HUES6 (cell line): Measurements from ENCODE around the gene NT5C1B.

Experiments used
- H3K27ac ChIP-seq: 2 replicates; pipeline ENCODE4 v1.7.0; 2013; ENCODE audit warnings: low read depth, mild to moderate bottlenecking, low read length, inconsistent platforms
- H3K27me3 ChIP-seq: 2 replicates; pipeline ENCODE4 v1.6.1; 2013; ENCODE audit warnings: low read length; ENCODE audit not compliant: control insufficient read depth, insufficient read depth
- H3K36me3 ChIP-seq: 2 replicates; pipeline ENCODE4 v1.6.1; 2013; ENCODE audit warnings: low read length; ENCODE audit not compliant: control insufficient read depth, insufficient read depth
- H3K4me1 ChIP-seq: 2 replicates; pipeline ENCODE4 v1.6.1; 2013; ENCODE audit warnings: low read length; ENCODE audit not compliant: control insufficient read depth, insufficient read depth
- H3K4me3 ChIP-seq: 2 replicates; pipeline ENCODE4 v1.5.1; 2013; ENCODE audit warnings: low read depth, low read length
- H3K9ac ChIP-seq: one replicate; pipeline ENCODE4 v1.6.1; 2013; ENCODE audit warnings: mild to moderate bottlenecking, low read length
- H3K9me3 ChIP-seq: 2 replicates; pipeline ENCODE4 v1.6.1; 2013; ENCODE audit warnings: low read depth, low read length; ENCODE audit not compliant: control insufficient read depth, insufficient read depth

The NT5C1B gene

GRCh38 chr2:18514526-18515461, 74.6 kb downstream of the NT5C1B start:
- no peak overlapping the region for H3K9ac ChIP-seq
- no peak overlapping the region for H3K27ac ChIP-seq
- H3K9me3 ChIP-seq, result no peaks in the 10 kb centered on the region
- no peaks in the 10 kb centered on the region for H3K27me3 ChIP-seq
- H3K36me3 ChIP-seq, result no peaks in the 10 kb centered on the region
- H3K4me1 ChIP-seq, result peaks cover 9% of the 10 kb centered on the region; the same call in 1 of the 2 replicates
- no peak overlapping the region for H3K4me3 ChIP-seq
